Neural progenitor cell (in vitro differentiated cells): ENCODE measurements around the gene ADCY6. TPM values are rescaled to one million over a fixed set of nuclear protein-coding genes. Genes with fewer than 3 reads are reported as not detected.

ENCODE experiments used
- DNase-seq: peaks from one replicate; pipeline ENCODE4 v3.0.0-alpha.2; 2016; ENCODE audit warnings: low spot score
- H2AFZ ChIP-seq: fragments of 200-600 bp; sonication (generic); replicated peaks from 2 replicates; pipeline ENCODE4 v1.6.1; 2016; ENCODE audit warnings: antibody characterized with exemption
- H3F3A ChIP-seq: fragments of 200-600 bp; sonication (generic); 2 replicates; pipeline ENCODE4 v1.6.1; 2016; ENCODE audit warnings: antibody characterized with exemption, low read depth
- H3K27ac ChIP-seq: fragments of 200-600 bp; sonication (generic); 2 replicates; pipeline ENCODE4 v1.5.1; 2016; ENCODE audit warnings: mild to moderate bottlenecking
- H3K27me3 ChIP-seq: fragments of 200-600 bp; sonication (generic); 2 replicates; pipeline ENCODE4 v1.6.1; 2016; ENCODE audit warnings: mild to moderate bottlenecking, moderate library complexity
- H3K36me3 ChIP-seq: fragments of 200-600 bp; sonication (generic); 2 replicates; pipeline ENCODE4 v1.5.1; 2016
- H3K4me1 ChIP-seq: fragments of 200-600 bp; sonication (generic); 2 replicates; pipeline ENCODE4 v1.6.1; 2016; ENCODE audit warnings: mixed run types
- H3K4me2 ChIP-seq: fragments of 200-600 bp; sonication (generic); 2 replicates; pipeline ENCODE4 v1.6.1; 2016
- H3K4me3 ChIP-seq: fragments of 200-600 bp; sonication (generic); 2 replicates; pipeline ENCODE4 v1.5.1; 2016
- H3K79me2 ChIP-seq: fragments of 200-600 bp; sonication (generic); 2 replicates; pipeline ENCODE4 v1.6.1; 2016; ENCODE audit warnings: low read depth
- H3K9ac ChIP-seq: fragments of 200-600 bp; sonication (generic); 2 replicates; pipeline ENCODE4 v1.6.1; 2016
- H3K9me3 ChIP-seq: fragments of 200-600 bp; sonication (generic); 2 replicates; pipeline ENCODE4 v1.5.1; 2016; ENCODE audit warnings: low read depth
- H4K20me1 ChIP-seq: fragments of 200-600 bp; sonication (generic); 2 replicates; pipeline ENCODE4 v1.6.1; 2016; ENCODE audit warnings: low read depth
- H3K27ac Mint-ChIP-seq: 3 replicates; pipeline ENCODE4 v1.8.0; 2021; ENCODE audit warnings: mixed read lengths
- H3K27me3 Mint-ChIP-seq: 2 replicates; pipeline ENCODE4 v1.8.0; 2022; ENCODE audit warnings: low read depth, mild to moderate bottlenecking, inconsistent platforms, moderate library complexity, mixed read lengths; ENCODE audit not compliant: insufficient read depth
- H3K36me3 Mint-ChIP-seq: 3 replicates; pipeline ENCODE4 v1.8.0; 2021; ENCODE audit warnings: mixed read lengths
- H3K4me1 Mint-ChIP-seq: 3 replicates; pipeline ENCODE4 v1.8.0; 2021; ENCODE audit warnings: mixed read lengths
- H3K4me3 Mint-ChIP-seq: 3 replicates; pipeline ENCODE4 v1.8.0; 2021; ENCODE audit warnings: mild to moderate bottlenecking, moderate library complexity, mixed read lengths
- H3K9me3 Mint-ChIP-seq: 3 replicates; pipeline ENCODE4 v1.8.0; 2020; ENCODE audit warnings: mixed read lengths
- CTCF ChIP-seq: fragments of 200-600 bp; sonication (generic); IDR thresholded peaks from 2 replicates; pipeline ENCODE4 v1.5.1; 2017; ENCODE audit warnings: antibody characterized with exemption, mild to moderate bottlenecking
- EZH2 ChIP-seq: fragments of 200-600 bp; sonication (generic); IDR thresholded peaks from 2 replicates; pipeline ENCODE4 v1.6.1; 2017; ENCODE audit warnings: antibody characterized with exemption, mild to moderate bottlenecking, moderate library complexity
- EZH2phosphoT487 ChIP-seq: fragments of 200-600 bp; sonication (generic); IDR thresholded peaks from 2 replicates; pipeline ENCODE4 v1.6.1; 2017; ENCODE audit warnings: antibody characterized with exemption
- total RNA-seq: library from RNA; depleted of rRNA; stranded (reverse); fragments of >200 nt; gene quantifications from 2 replicates; pipeline ENCODE4 v1.2.3, GENCODE V29; 2015; ENCODE audit warnings: low replicate concordance

The ADCY6 gene
- total RNA-seq, 1 donor from 2014 or later = 22.4 TPM

GRCh38 chr12:48775991-48776649, 12.8 kb downstream of the ADCY6 start:
- Mint-ChIP-seq H3K27me3 (peaks cover 2% of the 10 kb centered on the region), H3K9me3 (no peaks in the 10 kb centered on the region), H3K36me3 (peaks cover 37% of the 10 kb centered on the region), H3K4me3 (no peak overlapping the region), H3K27ac (no peak overlapping the region), H3K4me1 (peaks cover 2% of the 10 kb centered on the region)
- DNase-seq = no peak
- no peak for TF ChIP-seq EZH2
- no peak for TF ChIP-seq EZH2phosphoT487
- TF ChIP-seq CTCF = no peak
- no peaks in the 10 kb centered on the region for H3K27me3 ChIP-seq
- no peaks in the 10 kb centered on the region for H3K36me3 ChIP-seq
- no peak overlapping the region for H3K9ac ChIP-seq
- H3F3A ChIP-seq = no peaks in the 10 kb centered on the region
- no peak overlapping the region for H3K4me3 ChIP-seq
- H3K9me3 ChIP-seq = no peaks in the 10 kb centered on the region
- H3K4me1 ChIP-seq = no peaks in the 10 kb centered on the region
- peaks cover 25% of the 10 kb centered on the region for H4K20me1 ChIP-seq
- H3K79me2 ChIP-seq = peaks cover 6% of the 10 kb centered on the region
- no peak overlapping the region for H3K27ac ChIP-seq
- no peak overlapping the region for H2AFZ ChIP-seq
- H3K4me2 ChIP-seq = no peak overlapping the region

GRCh38 chr12:48775299-48775698, 13.6 kb downstream of the ADCY6 start:
- Histone ChIP-seq H2AFZ (no peak overlapping the region), H3F3A (no peaks in the 10 kb centered on the region), H3K9ac (no peak overlapping the region), H3K4me3 (no peak overlapping the region), H3K4me2 (no peak overlapping the region), H3K27me3 (no peaks in the 10 kb centered on the region), H3K27ac (no peak overlapping the region), H3K36me3 (no peaks in the 10 kb centered on the region), H3K79me2 (peaks cover 6% of the 10 kb centered on the region), H4K20me1 (peaks cover 23% of the 10 kb centered on the region), H3K4me1 (no peaks in the 10 kb centered on the region), H3K9me3 (no peaks in the 10 kb centered on the region)
- Mint-ChIP-seq H3K9me3 (no peaks in the 10 kb centered on the region), H3K27me3 (peaks cover 4% of the 10 kb centered on the region), H3K36me3 (peaks cover 44% of the 10 kb centered on the region), H3K27ac (no peak overlapping the region), H3K4me3 (no peak overlapping the region), H3K4me1 (peaks cover 2% of the 10 kb centered on the region)
- TF ChIP-seq EZH2 (no peak), CTCF (no peak), EZH2phosphoT487 (no peak)
- DNase-seq = no peak

DNA sequence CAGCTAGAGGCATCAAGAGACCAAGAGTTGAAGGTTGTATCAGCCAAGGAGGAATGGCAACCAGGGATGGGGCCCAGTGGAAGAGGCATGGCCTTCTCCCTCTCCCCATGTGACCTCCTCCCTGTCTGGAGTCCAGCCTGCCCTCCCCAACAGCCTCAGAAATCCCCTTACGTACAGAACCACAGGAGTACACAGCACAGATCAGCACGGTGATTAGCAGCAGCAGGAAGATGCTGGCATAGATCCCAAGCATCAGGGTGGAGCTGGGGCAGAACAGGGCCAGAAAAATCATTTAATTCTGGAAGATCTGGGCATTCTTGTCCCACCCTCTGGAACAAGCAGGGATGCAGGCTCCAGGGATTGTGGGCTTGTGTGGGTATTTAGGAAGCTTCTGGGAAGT, 14.4 kb downstream of the ADCY6 start:
- Mint-ChIP-seq H3K4me1 (no peaks in the 10 kb centered on the region), H3K9me3 (no peaks in the 10 kb centered on the region), H3K27ac (no peak overlapping the region), H3K36me3 (peaks cover 47% of the 10 kb centered on the region), H3K4me3 (no peak overlapping the region), H3K27me3 (peaks cover 4% of the 10 kb centered on the region)
- H3K9me3 ChIP-seq = no peaks in the 10 kb centered on the region
- no peak overlapping the region for H3K4me3 ChIP-seq
- no peak overlapping the region for H2AFZ ChIP-seq
- H3K4me1 ChIP-seq = no peaks in the 10 kb centered on the region
- no peak for DNase-seq
- no peaks in the 10 kb centered on the region for H3K27me3 ChIP-seq
- no peak overlapping the region for H3K4me2 ChIP-seq
- peaks cover 5% of the 10 kb centered on the region for H3K79me2 ChIP-seq
- no peak overlapping the region for H3K9ac ChIP-seq
- peaks cover 15% of the 10 kb centered on the region for H4K20me1 ChIP-seq
- TF ChIP-seq EZH2 (no peak), CTCF (no peak), EZH2phosphoT487 (no peak)
- no peaks in the 10 kb centered on the region for H3K36me3 ChIP-seq
- H3F3A ChIP-seq = no peaks in the 10 kb centered on the region
- H3K27ac ChIP-seq = no peak overlapping the region
